ENCODE data around the gene BSDC1.

DNA sequence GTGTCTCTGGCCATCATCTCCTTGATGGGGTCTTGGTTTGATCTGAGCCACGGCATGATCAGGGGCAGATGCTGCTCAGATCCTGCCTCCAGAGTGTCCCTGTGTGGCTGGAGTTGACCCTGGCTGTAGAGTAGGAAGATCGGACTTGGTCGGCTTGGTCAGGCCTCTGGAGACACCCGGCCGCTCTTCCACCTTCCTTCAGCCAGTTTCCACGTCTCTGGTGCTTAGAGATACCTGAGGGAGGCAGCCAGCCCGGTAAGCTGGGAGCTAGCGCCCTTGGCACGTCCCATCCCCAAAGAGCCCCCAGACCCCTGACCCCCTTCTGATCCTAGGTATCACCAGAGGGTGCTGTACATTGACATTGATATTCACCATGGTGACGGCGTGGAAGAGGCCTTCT, 67.0 kb downstream of the BSDC1 start:
- TF ChIP-seq CTCF (IDR thresholded peaks at IDR 0.05 in 8 of 11, conservative IDR thresholded peaks at IDR 0.05 in 3 of 11) = no peak
- no peak for TF ChIP-seq POLR2AphosphoS5 (IDR thresholded peaks at IDR 0.05)
- TF ChIP-seq POLR2A (IDR thresholded peaks at IDR 0.05) = no peak
